Liver (tissue), 3 donors: ENCODE data around the gene RASSF3.

ENCODE experiments used
- HNF4G ChIP-seq: IDR thresholded peaks from 2 replicates; pipeline ENCODE4 v1.6.1; 2016; ENCODE audit warnings: antibody characterized with exemption
- JUND ChIP-seq, 2 donors: IDR thresholded peaks; 2 replicates each; pipeline ENCODE4 v1.6.1; 2016; ENCODE audit warnings: antibody characterized with exemption in 2 of 2
- TF ChIP-seq, protein P1 (sequence below): fragments of 150-350 bp; IDR thresholded peaks from 2 replicates; pipeline ENCODE4 v1.5.1; 2017; ENCODE audit warnings: improper control_type of control experiment, low read depth, low read length; ENCODE audit not compliant: missing input control
- TF ChIP-seq, protein P2 (sequence below): IDR thresholded peaks from 2 replicates; pipeline ENCODE4 v1.6.1; 2016; ENCODE audit warnings: antibody characterized with exemption
- donor health status: healthy.
- donor health status: healthy.

DNA sequence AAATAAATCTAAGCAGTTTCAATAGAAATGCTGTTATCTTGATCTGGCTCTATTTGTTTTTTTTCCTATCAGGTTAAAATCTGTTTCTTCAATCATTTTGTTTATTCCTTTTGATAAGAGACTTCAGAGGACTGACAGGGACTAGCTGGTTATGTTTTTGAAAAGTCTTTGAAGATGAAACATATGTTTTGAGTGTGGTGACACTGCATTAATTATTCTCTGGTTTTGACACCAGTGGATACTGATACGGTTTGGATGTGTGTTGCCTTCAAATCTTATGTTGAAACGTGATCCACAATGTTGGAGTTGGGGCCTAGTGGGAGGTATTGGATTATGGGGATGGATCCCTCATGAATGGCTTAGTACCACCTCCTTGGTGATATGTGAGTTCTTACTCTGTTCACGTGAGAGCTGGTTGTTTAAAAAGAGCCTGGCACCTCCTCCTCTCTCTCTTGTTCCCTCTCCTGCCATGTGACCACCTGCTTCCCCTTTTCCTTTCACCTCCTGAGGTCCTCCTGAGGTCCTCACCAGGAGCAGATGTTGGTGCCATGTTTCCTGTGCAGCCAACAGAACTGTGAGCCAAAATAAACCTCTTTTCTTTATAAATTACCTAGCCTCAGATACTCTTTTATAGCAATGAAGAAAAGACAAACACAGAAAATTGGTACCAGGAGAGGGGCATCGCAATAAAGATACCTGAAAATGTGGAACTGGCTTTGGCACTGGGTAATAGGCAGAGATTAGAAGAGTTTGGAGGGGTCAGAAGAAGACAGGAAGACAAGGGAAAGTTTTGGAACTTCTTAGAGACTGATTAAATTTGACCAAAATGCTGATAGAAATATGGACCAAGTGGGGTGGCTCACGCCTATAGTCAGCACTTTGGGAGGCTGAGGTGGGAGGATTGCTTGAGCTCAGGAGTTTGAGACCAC lies 23.0 kb downstream of the RASSF3 start:
- TF ChIP-seq, protein P1, sequence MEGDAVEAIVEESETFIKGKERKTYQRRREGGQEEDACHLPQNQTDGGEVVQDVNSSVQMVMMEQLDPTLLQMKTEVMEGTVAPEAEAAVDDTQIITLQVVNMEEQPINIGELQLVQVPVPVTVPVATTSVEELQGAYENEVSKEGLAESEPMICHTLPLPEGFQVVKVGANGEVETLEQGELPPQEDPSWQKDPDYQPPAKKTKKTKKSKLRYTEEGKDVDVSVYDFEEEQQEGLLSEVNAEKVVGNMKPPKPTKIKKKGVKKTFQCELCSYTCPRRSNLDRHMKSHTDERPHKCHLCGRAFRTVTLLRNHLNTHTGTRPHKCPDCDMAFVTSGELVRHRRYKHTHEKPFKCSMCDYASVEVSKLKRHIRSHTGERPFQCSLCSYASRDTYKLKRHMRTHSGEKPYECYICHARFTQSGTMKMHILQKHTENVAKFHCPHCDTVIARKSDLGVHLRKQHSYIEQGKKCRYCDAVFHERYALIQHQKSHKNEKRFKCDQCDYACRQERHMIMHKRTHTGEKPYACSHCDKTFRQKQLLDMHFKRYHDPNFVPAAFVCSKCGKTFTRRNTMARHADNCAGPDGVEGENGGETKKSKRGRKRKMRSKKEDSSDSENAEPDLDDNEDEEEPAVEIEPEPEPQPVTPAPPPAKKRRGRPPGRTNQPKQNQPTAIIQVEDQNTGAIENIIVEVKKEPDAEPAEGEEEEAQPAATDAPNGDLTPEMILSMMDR = no peak
- TF ChIP-seq HNF4G = no peak
- TF ChIP-seq, protein P2, sequence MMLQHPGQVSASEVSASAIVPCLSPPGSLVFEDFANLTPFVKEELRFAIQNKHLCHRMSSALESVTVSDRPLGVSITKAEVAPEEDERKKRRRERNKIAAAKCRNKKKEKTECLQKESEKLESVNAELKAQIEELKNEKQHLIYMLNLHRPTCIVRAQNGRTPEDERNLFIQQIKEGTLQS = no peak
- TF ChIP-seq JUND (IDR thresholded peaks at IDR 0.05) = no peak
